Measurements from ENCODE around the gene FBXO8.

- TF ChIP-seq, protein P1, sequence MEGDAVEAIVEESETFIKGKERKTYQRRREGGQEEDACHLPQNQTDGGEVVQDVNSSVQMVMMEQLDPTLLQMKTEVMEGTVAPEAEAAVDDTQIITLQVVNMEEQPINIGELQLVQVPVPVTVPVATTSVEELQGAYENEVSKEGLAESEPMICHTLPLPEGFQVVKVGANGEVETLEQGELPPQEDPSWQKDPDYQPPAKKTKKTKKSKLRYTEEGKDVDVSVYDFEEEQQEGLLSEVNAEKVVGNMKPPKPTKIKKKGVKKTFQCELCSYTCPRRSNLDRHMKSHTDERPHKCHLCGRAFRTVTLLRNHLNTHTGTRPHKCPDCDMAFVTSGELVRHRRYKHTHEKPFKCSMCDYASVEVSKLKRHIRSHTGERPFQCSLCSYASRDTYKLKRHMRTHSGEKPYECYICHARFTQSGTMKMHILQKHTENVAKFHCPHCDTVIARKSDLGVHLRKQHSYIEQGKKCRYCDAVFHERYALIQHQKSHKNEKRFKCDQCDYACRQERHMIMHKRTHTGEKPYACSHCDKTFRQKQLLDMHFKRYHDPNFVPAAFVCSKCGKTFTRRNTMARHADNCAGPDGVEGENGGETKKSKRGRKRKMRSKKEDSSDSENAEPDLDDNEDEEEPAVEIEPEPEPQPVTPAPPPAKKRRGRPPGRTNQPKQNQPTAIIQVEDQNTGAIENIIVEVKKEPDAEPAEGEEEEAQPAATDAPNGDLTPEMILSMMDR (conservative IDR thresholded peaks at IDR 0.05): no peak
- no peak for TF ChIP-seq EZH2 (IDR thresholded peaks at IDR 0.05; ENCODE audit: low read depth)
These were observed 21.2 kb upstream of the FBXO8 start for GRCh38 chr4:174304664-174305063.
